Measurements from ENCODE around the gene MID2.
"Not testable (repeated sequence)": the region's sequence is repeated elsewhere in the genome, so short reads cannot be mapped to it uniquely, and the experiment has no call there.

Gene MID2

DNA sequence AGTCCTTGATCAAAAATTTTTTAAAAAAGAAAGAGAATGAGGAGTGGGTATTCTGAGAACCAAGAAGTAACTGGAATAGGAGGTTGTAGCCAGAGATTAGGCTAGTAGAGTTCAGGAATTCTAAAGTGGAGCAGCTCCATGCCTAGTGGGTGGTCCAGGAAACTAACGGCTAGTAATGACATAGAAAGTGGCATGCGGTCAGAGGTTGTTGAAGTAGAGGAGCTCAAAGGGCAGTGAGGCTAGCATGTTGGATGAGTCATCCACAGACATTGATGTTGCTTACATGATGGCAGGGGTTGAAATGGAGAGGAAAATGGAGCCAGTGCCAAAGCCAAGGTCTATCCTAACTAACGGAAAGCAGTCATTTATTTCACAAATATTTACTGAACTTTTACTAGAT, 114.4 kb downstream of the MID2 start:
- no peak for DNase-seq (ENCODE audit: low spot score)

DNA sequence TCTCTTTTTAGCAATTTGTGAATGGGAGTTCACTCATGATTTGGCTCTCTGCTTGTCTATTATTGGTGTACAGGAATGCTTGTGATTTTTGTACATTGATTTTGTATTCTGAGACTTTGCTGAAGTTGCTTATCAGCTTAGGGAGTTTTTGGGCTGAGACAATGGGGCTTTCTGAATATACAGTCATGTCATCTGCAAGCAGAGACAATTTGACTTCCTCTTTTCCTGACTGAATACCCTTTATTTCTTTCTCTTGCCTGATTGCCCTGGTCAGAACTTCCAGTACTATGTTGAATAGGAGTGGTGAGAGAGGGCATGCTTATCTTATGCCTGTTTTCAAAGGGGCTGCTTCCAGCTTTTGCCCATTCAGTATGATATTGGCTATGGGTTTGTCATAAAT, 129.7 kb downstream of the MID2 start:
- not testable (repeated sequence) for DNase-seq (ENCODE audit: low spot score)

DNA sequence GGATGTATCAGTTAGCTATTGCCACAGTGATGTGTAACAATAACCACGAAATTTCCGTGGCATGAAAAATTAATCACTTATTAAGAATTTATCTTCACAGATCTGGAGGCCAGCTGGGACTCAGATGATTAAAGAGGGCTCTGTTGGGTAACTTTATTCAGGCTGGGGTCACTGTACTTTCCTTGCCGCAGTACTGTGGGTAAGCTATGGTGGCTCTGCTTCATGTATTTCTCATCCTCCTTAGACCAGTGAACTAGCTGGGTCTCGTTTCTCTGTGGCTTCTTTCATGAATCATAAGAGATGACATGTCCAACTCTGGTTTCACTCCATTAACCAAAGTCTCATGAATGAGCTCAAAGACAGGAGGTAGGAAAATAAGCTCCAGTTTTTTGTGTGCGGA, 143.0 kb downstream of the MID2 start:
- no peak for DNase-seq (ENCODE audit: low spot score)

DNA sequence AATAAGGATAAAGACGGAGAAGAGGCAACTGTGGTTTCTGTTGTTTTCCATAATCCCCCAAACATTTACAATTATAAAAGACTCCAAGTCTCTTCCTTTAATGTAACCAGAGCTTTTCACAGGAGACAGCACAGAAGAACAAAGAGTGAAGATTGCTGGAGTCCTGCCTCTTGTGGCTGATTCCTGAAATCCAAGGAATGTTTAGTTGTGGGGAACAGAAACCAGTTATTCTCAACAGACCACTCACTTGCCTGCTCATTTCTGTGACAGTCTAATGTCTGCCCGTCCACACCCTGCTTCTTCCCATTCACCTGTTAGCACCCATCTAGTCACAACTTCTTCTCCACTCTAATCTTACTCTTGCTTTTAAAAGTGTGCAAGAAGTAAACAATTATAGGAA, 144.4 kb downstream of the MID2 start:
- DNase-seq (ENCODE audit: low spot score) = no peak

DNA sequence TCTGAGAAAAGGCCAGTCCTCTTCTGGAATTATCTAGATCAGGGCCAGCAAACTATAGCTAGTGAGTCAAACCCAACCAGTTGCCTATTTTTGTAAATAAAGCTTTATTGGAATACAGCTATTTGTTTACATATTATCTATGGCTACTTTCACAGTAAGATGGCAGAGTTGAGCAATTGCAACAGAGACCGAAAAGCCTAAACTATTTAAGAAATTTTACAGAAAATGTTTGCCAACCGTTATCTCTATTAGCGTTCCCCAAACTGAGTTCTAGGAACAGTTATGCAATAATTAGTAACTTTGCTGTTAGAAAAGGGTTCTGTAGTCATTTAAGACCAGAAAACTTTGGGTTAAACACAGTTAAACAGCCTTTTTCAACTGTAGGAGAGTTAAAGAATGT, 146.0 kb downstream of the MID2 start:
- DNase-seq (ENCODE audit: low spot score) = no peak
